B cell (primary cell): ENCODE measurements around the gene TTC28. TPM values are rescaled to one million over a fixed set of nuclear protein-coding genes. Genes with fewer than 3 reads are reported as not detected.

Source experiments
- ATAC-seq: fragments of 200-7000 bp; cut with Tn5 transposase; one replicate; pipeline ENCODE4 v1.10.0; 2021; ENCODE audit warnings: low read depth, mild to moderate bottlenecking, moderate number of reproducible peaks, moderate library complexity
- CTCF ChIA-PET: fragments of 350-600 bp; sonication (Branson Sonifier 250); formaldehyde crosslinking; loops from one replicate; lab custom pipeline; 2021; ENCODE audit warnings: antibody characterized with exemption, inconsistent platforms; lab: Charles Lee
- POLR2A ChIA-PET: fragments of 350-600 bp; sonication (Branson Sonifier 250); formaldehyde crosslinking; loops from one replicate; lab custom pipeline; 2021; ENCODE audit warnings: antibody characterized with exemption; lab: Charles Lee
- DNase-seq: peaks from one replicate; pipeline ENCODE4 v3.0.0; 2013
- H2AFZ ChIP-seq: 2 replicates; pipeline ENCODE4 v1.6.1; 2012; ENCODE audit warnings: mild to moderate bottlenecking, low read depth, low read length; ENCODE audit not compliant: insufficient read depth, poor library complexity, severe bottlenecking
- H3K27ac ChIP-seq, 2 donors: 1 replicate in 1 of 2; 2 replicates in 1 of 2; pipeline ENCODE4 v1.5.1; 2012 to 2013; ENCODE audit warnings: low read length in 2 of 2, mild to moderate bottlenecking in 2 of 2, moderate library complexity in 1 of 2
- H3K27me3 ChIP-seq, 4 experiments: fragments of 200-600 bp in 1 of 4; sonication (generic) in 1 of 4; replicated peaks in 1 of 4; 1 replicate in 2 of 4; 2 replicates in 2 of 4; pipeline versions ENCODE4 v1.6.1 to v1.7.0; 2013 to 2016; ENCODE audit warnings: low read length in 3 of 4, mild to moderate bottlenecking in 2 of 4, mixed read lengths in 1 of 4, moderate library complexity in 1 of 4; ENCODE audit not compliant: insufficient read depth in 4 of 4, control insufficient read depth in 3 of 4; ENCODE audit errors: control extremely low read depth in 1 of 4
- H3K36me3 ChIP-seq, 2 experiments: replicated peaks in 1 of 2; 1 replicate in 1 of 2; 2 replicates in 1 of 2; pipeline versions ENCODE4 v1.6.1 to v1.7.1; 2013; ENCODE audit warnings: low read length in 1 of 2; ENCODE audit not compliant: insufficient read depth in 2 of 2, control insufficient read depth in 1 of 2; ENCODE audit errors: control extremely low read depth in 1 of 2, extremely low read depth in 1 of 2
- H3K4me1 ChIP-seq, 2 donors: fragments of 200-600 bp in 1 of 2; sonication (generic) in 1 of 2; 1 replicate in 1 of 2; 2 replicates in 1 of 2; pipeline versions ENCODE4 v1.5.1 to v1.6.1; 2013 to 2017; ENCODE audit warnings: low read length in 2 of 2; ENCODE audit not compliant: control insufficient read depth in 2 of 2, insufficient read depth in 2 of 2
- H3K4me2 ChIP-seq: replicated peaks from 2 replicates; pipeline ENCODE3; 2012; ENCODE audit warnings: mild to moderate bottlenecking, low read depth, low read length; ENCODE audit not compliant: poor library complexity, severe bottlenecking
- H3K4me3 ChIP-seq, 5 experiments: fragments of 200-600 bp in 1 of 5; sonication (generic) in 1 of 5; 1 replicate in 3 of 5; 2 replicates in 2 of 5; pipeline versions ENCODE4 v1.5.1 to v1.7.0; 2011 to 2016; ENCODE audit warnings: low read length in 4 of 5, mild to moderate bottlenecking in 4 of 5, low read depth in 2 of 5, control low read depth in 1 of 5, moderate library complexity in 1 of 5; ENCODE audit not compliant: insufficient read depth in 1 of 5; ENCODE audit errors: control extremely low read depth in 1 of 5, extremely low read depth in 1 of 5
- H3K79me2 ChIP-seq: fragments of 200-600 bp; sonication (generic); one replicate; pipeline ENCODE4 v1.6.0; 2016; ENCODE audit warnings: low read length; ENCODE audit not compliant: control insufficient read depth, insufficient read depth
- H3K9ac ChIP-seq: fragments of 200-600 bp; sonication (generic); 2 replicates; pipeline ENCODE4 v1.6.1; 2017; ENCODE audit warnings: mild to moderate bottlenecking, low read length, moderate library complexity
- H3K9me3 ChIP-seq, 3 donors: one replicate each; pipeline versions ENCODE4 v1.6.1 to v1.7.1; 2013; ENCODE audit warnings: low read length in 2 of 3; ENCODE audit not compliant: control insufficient read depth in 2 of 3, insufficient read depth in 1 of 3; ENCODE audit errors: control extremely low read depth in 1 of 3
- H4K20me1 ChIP-seq: 2 replicates; pipeline ENCODE4 v1.6.0; 2012; ENCODE audit warnings: mild to moderate bottlenecking, low read length; ENCODE audit not compliant: insufficient read depth, control insufficient read depth, poor library complexity, severe bottlenecking
- H3K27ac Mint-ChIP-seq: one replicate; pipeline ENCODE4 v1.8.0; 2021; ENCODE audit warnings: mixed read lengths
- H3K27me3 Mint-ChIP-seq: one replicate; pipeline ENCODE4 v1.8.0; 2021; ENCODE audit warnings: mixed read lengths
- H3K4me1 Mint-ChIP-seq: one replicate; pipeline ENCODE4 v1.8.0; 2021; ENCODE audit warnings: mixed read lengths
- H3K4me3 Mint-ChIP-seq: one replicate; pipeline ENCODE4 v1.8.0; 2021; ENCODE audit warnings: mixed read lengths
- H3K9me3 Mint-ChIP-seq: one replicate; pipeline ENCODE4 v1.8.0; 2022; ENCODE audit warnings: mixed read lengths; ENCODE audit not compliant: insufficient read depth
- EZH2 ChIP-seq: IDR thresholded peaks from 2 replicates; pipeline ENCODE4 v1.6.1; 2012; ENCODE audit warnings: borderline replicate concordance, low read depth, mild to moderate bottlenecking, moderate library complexity, low read length; ENCODE audit not compliant: insufficient read depth, poor library complexity, severe bottlenecking
- WGBS: methylation state at CpG from one replicate; pipeline ENCODE4 v1.1.5; 2013; ENCODE audit warnings: missing lambda C conversion rate; ENCODE audit not compliant: insufficient coverage; 5-methylcytosine and 5-hydroxymethylcytosine counted together
- intact Hi-C: fragments of 100-400 bp; cut with micrococcal nuclease; formaldehyde crosslinking; loops from one replicate; pipeline ENCODE4 v1.10.0; 2022
- polyA plus RNA-seq: library from polyadenylated mRNA; depleted of rRNA; stranded (reverse); fragments of >200 nt; gene quantifications from 2 replicates; pipeline ENCODE4 v1.2.3, GENCODE V29; 2012
- total RNA-seq, 2 donors: library from RNA; stranded (reverse); fragments of 120-200 nt in 1 of 2; gene quantifications; 1 replicate in 1 of 2; 2 replicates in 1 of 2; pipeline versions ENCODE4 v1.2.3 to v1.2.4, GENCODE V29; 2013 to 2022
- TF ChIP-seq, protein P1 (sequence below): fragments of 200-600 bp; IDR thresholded peaks from one replicate; pipeline ENCODE4 v1.8.0; 2022; ENCODE audit warnings: antibody characterized with exemption, mild to moderate bottlenecking

Gene TTC28
- total and polyA plus RNA-seq, 2 donors (not counting 1 experiment from before 2014, with no cell fraction given), result 4.5 to 7.3 TPM

- Histone ChIP-seq H3K9me3 (no peaks in the 10 kb centered on the region), H2AFZ (no peak overlapping the region), H3K27me3 (peaks cover 0 to 5% (median 0%) of the 10 kb centered on the region in 4 experiments), H3K79me2 (no peaks in the 10 kb centered on the region), H3K4me1 (no peaks in the 10 kb centered on the region), H3K4me3 (no peak overlapping the region), H4K20me1 (no peaks in the 10 kb centered on the region), H3K36me3 (no peaks in the 10 kb centered on the region), H3K4me2 (no peak overlapping the region), H3K9ac (no peak overlapping the region), H3K27ac (no peak overlapping the region)
- ChIA-PET POLR2A (no interaction called here), CTCF (no interaction called here)
- Mint-ChIP-seq H3K9me3 (no peaks in the 10 kb centered on the region), H3K4me3 (no peak overlapping the region), H3K27ac (no peak overlapping the region), H3K27me3 (peaks cover 14% of the 10 kb centered on the region), H3K4me1 (no peaks in the 10 kb centered on the region)
- TF ChIP-seq, protein P1, sequence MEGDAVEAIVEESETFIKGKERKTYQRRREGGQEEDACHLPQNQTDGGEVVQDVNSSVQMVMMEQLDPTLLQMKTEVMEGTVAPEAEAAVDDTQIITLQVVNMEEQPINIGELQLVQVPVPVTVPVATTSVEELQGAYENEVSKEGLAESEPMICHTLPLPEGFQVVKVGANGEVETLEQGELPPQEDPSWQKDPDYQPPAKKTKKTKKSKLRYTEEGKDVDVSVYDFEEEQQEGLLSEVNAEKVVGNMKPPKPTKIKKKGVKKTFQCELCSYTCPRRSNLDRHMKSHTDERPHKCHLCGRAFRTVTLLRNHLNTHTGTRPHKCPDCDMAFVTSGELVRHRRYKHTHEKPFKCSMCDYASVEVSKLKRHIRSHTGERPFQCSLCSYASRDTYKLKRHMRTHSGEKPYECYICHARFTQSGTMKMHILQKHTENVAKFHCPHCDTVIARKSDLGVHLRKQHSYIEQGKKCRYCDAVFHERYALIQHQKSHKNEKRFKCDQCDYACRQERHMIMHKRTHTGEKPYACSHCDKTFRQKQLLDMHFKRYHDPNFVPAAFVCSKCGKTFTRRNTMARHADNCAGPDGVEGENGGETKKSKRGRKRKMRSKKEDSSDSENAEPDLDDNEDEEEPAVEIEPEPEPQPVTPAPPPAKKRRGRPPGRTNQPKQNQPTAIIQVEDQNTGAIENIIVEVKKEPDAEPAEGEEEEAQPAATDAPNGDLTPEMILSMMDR, result no peak
- TF ChIP-seq EZH2, result no peak
- ATAC-seq (no peak), DNase-seq (no peak)
- intact Hi-C loops, result no loop called here
- no CpG with 5 or more reads among the region's 3 CpGs for WGBS
Measured at GRCh38 chr22:28435982-28436381, 243.7 kb downstream of the TTC28 start.

DNA sequence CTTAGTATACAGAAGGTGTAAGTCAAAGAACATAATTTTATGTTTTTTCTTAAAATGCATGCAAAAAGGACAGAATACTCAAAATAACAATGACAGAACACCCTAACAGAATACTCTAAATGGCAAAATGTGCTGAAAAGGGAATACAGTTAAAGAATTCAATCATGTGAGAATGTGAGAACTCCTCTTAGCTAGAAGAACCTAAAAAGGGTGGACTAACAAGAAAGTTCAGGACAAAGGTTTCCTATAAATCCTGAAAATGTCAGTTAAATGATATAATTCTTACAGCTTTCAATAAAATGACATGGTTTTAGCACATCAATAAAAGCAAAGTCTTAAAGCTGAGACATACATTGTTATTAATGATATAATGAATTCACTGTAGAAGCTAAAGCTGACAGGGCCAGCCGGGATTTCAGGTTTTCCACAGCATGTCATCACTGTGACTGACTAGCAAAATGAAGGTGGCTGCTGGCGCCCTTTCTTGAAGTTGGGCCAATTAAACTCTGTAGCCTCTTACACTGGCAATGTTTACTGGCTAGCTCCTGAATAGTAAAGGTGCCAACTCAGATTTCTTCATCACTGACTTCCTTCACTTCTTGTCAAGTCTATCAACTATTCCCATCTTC lies 244.4 kb downstream of the TTC28 start:
- Histone ChIP-seq H3K36me3 (no peaks in the 10 kb centered on the region), H3K27ac (no peak overlapping the region), H3K4me3 (no peak overlapping the region), H3K27me3 (peaks cover 0 to 2% (median 0%) of the 10 kb centered on the region in 4 experiments), H4K20me1 (no peaks in the 10 kb centered on the region), H3K9ac (no peak overlapping the region), H3K79me2 (no peaks in the 10 kb centered on the region), H3K4me2 (no peak overlapping the region), H2AFZ (no peak overlapping the region), H3K4me1 (no peaks in the 10 kb centered on the region), H3K9me3 (no peaks in the 10 kb centered on the region)
- ATAC-seq, result no peak
- no peak for DNase-seq
- 100% methylated on average over 1 of the region's 2 CpGs for WGBS
- Mint-ChIP-seq H3K27me3 (peaks cover 7% of the 10 kb centered on the region), H3K27ac (no peak overlapping the region), H3K9me3 (no peaks in the 10 kb centered on the region), H3K4me3 (no peak overlapping the region), H3K4me1 (no peaks in the 10 kb centered on the region)
- ChIA-PET CTCF (no interaction called here), POLR2A (no interaction called here)
- intact Hi-C loops, result no loop called here
- TF ChIP-seq, protein P1, result no peak
- TF ChIP-seq EZH2, result no peak
